ENCODE measurements around the gene CDH13.

- TF ChIP-seq, protein P1, sequence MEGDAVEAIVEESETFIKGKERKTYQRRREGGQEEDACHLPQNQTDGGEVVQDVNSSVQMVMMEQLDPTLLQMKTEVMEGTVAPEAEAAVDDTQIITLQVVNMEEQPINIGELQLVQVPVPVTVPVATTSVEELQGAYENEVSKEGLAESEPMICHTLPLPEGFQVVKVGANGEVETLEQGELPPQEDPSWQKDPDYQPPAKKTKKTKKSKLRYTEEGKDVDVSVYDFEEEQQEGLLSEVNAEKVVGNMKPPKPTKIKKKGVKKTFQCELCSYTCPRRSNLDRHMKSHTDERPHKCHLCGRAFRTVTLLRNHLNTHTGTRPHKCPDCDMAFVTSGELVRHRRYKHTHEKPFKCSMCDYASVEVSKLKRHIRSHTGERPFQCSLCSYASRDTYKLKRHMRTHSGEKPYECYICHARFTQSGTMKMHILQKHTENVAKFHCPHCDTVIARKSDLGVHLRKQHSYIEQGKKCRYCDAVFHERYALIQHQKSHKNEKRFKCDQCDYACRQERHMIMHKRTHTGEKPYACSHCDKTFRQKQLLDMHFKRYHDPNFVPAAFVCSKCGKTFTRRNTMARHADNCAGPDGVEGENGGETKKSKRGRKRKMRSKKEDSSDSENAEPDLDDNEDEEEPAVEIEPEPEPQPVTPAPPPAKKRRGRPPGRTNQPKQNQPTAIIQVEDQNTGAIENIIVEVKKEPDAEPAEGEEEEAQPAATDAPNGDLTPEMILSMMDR (IDR thresholded peaks at IDR 0.05), result no peak
- TF ChIP-seq POLR2A (IDR thresholded peaks at IDR 0.05), result no peak
These were observed 559.1 kb downstream of the CDH13 start for GRCh38 chr16:83185902-83186301.

Data from thyroid gland (tissue), 4 donors.